Liver (tissue), 3 donors: ENCODE data around the gene MYCL.

Source experiments
- EGR1 ChIP-seq, 2 donors: IDR thresholded peaks; 2 replicates each; pipeline ENCODE4 v1.6.1; 2016 to 2018; ENCODE audit warnings: antibody characterized with exemption in 2 of 2, low read depth in 2 of 2
- GABPA ChIP-seq, 2 donors: IDR thresholded peaks in 1 of 2; conservative IDR thresholded peaks in 1 of 2; 2 replicates each; pipeline ENCODE4 v1.6.1; 2016; ENCODE audit warnings: antibody characterized with exemption in 2 of 2, mild to moderate bottlenecking in 1 of 2, moderate library complexity in 1 of 2
- RAD21 ChIP-seq, 2 donors: IDR thresholded peaks; 2 replicates each; pipeline ENCODE4 v1.6.1; 2016; ENCODE audit warnings: antibody characterized with exemption in 2 of 2, mild to moderate bottlenecking in 2 of 2
- YY1 ChIP-seq: IDR thresholded peaks from 2 replicates; pipeline ENCODE4 v1.6.1; 2016; ENCODE audit warnings: antibody characterized with exemption, mild to moderate bottlenecking
- ZBTB33 ChIP-seq: IDR thresholded peaks from 2 replicates; pipeline ENCODE4 v1.6.1; 2016; ENCODE audit warnings: antibody characterized with exemption
- TF ChIP-seq, protein P1 (sequence below): fragments of 150-350 bp; IDR thresholded peaks from 2 replicates; pipeline ENCODE4 v1.5.1; 2017; ENCODE audit warnings: improper control_type of control experiment, low read depth, low read length; ENCODE audit not compliant: missing input control
- TF ChIP-seq, protein P2 (sequence below): IDR thresholded peaks from 2 replicates; pipeline ENCODE4 v1.6.1; 2016; ENCODE audit warnings: antibody characterized with exemption
- donor health status: healthy.
- donor health status: healthy.

DNA sequence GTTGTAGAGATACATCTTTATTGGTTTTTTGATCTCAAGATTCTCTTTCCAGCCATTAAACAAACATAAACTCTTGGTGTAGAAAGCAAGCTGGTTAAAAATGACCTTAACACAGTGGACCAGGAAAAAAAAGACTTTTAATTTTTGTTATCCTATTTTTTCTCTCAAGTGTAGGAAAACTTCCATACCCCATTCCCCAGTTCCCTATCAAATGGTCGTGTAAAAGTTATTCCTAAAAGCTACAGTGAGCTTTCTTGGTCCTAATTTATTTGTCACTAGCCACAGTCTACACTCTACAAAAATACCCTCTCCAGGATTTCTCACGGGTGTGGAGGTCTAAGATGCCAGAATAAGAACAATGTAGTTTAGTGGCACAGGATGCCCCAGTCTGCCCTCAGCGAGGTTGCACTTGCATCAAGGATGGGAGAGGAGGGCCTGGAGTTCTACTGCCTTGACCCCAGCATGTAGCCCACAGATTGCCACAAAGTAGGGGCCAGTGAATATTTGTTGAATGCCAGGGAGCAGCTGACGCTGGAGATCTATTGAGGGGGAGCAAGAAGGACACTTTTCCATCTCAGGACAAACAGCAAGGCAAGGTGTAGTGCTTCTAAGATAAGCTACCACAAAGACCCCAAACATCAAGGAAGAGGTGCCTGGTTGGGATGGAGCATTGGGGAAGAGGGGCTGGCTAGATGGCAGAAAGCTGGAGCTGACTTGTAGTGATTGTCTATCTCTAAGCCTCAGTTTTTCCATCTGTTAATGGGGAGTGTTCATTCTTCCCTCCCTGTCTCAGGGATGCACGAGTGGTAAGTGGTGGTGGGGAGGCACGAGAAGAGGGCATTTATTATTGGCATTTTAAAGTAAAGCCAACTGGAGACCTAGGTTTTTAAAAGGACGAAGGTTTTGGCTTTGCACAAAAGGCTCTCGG is 1.8 kb downstream of the MYCL start:
- TF ChIP-seq, protein P1, sequence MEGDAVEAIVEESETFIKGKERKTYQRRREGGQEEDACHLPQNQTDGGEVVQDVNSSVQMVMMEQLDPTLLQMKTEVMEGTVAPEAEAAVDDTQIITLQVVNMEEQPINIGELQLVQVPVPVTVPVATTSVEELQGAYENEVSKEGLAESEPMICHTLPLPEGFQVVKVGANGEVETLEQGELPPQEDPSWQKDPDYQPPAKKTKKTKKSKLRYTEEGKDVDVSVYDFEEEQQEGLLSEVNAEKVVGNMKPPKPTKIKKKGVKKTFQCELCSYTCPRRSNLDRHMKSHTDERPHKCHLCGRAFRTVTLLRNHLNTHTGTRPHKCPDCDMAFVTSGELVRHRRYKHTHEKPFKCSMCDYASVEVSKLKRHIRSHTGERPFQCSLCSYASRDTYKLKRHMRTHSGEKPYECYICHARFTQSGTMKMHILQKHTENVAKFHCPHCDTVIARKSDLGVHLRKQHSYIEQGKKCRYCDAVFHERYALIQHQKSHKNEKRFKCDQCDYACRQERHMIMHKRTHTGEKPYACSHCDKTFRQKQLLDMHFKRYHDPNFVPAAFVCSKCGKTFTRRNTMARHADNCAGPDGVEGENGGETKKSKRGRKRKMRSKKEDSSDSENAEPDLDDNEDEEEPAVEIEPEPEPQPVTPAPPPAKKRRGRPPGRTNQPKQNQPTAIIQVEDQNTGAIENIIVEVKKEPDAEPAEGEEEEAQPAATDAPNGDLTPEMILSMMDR: no peak
- TF ChIP-seq EGR1 (IDR thresholded peaks at IDR 0.05; ENCODE audit: low read depth in 2 of 2) (no peak), YY1 (no peak), RAD21 (IDR thresholded peaks at IDR 0.05) (no peak), ZBTB33 (no peak), GABPA (IDR thresholded peaks at IDR 0.05 in 1 of 2, conservative IDR thresholded peaks at IDR 0.05 in 1 of 2) (no peak)
- TF ChIP-seq, protein P2, sequence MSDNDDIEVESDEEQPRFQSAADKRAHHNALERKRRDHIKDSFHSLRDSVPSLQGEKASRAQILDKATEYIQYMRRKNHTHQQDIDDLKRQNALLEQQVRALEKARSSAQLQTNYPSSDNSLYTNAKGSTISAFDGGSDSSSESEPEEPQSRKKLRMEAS: no peak
